Measurements from ENCODE around the gene HBG1.

Gene HBG1

DNA sequence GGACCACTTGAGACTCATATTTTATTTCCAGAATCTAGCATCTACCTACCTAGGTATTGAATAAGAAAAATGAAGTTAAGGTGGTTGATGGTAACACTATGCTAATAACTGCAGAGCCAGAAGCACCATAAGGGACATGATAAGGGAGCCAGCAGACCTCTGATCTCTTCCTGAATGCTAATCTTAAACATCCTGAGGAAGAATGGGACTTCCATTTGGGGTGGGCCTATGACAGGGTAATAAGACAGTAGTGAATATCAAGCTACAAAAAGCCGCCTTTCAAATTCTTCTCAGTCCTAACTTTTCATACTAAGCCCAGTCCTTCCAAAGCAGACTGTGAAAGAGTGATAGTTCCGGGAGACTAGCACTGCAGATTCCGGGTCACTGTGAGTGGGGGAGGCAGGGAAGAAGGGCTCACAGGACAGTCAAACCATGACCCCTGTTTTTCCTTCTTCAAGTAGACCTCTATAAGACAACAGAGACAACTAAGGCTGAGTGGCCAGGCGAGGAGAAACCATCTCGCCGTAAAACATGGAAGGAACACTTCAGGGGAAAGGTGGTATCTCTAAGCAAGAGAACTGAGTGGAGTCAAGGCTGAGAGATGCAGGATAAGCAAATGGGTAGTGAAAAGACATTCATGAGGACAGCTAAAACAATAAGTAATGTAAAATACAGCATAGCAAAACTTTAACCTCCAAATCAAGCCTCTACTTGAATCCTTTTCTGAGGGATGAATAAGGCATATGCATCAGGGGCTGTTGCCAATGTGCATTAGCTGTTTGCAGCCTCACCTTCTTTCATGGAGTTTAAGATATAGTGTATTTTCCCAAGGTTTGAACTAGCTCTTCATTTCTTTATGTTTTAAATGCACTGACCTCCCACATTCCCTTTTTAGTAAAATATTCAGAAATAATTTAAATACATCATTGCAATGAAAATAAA lies 24.8 kb downstream of the HBG1 start:
- DNase-seq, result no peak

DNA sequence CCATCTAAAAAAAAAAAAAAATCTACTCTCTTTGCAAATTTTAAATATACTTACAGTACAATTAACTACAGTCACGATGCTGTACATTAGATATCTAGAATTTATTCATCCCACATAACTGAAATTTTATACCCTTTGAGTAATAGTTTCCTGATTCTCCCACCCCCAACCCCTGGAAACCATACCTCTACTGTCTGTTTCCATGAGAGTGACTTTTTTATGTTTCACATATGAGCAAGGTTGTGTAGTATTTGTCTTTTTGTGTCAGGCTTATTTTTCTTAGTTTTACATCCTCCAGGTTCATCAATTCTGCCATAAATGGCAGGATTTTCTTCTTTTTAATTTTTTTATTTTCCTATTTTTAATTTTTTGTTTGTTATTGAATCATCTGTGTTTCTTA lies 26.0 kb downstream of the HBG1 start:
- no peak for DNase-seq

DNA sequence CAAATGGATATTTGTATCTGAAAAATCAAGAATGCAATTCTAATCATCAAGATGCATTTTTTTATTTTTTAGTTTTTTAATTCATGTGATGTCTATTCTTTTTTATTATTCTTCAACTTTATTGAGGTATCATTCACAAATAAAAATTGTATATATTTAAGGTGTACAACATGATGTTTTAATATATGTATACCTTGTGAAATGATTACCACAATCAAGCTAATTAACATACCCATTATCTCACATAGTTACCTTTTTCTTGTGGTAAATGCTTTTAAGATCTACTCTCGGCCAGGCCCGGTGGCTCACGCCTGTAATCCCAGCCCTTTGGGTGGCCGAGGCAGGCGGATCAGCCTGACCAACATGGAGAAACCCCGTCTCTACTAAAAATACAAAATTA lies 26.5 kb downstream of the HBG1 start:
- DNase-seq, result no peak

DNA sequence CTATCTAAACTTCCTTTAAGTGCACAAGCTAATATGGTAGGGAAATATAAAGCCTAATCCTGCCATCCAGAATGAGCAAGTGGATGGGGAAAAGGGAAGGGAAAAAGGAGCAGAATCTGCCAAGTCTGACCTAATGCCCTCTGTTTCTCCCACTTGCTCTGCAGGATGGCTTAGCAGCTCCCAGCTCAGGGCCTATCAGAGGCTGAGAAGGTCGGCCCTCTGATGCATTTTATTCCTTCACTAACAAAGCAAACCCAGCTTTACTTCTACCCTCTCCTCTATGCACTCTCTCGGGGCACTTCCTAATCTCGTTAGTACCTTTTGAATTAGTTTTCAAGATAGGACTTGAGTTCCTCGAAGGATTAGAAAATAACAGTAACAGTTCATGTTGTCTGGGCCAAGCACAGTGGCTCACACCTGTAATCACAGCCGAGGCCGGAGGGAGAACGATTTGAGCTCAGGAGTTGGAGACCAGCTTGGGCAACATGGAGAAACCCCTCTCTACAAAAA lies 39.2 kb downstream of the HBG1 start:
- no peak for DNase-seq

DNA sequence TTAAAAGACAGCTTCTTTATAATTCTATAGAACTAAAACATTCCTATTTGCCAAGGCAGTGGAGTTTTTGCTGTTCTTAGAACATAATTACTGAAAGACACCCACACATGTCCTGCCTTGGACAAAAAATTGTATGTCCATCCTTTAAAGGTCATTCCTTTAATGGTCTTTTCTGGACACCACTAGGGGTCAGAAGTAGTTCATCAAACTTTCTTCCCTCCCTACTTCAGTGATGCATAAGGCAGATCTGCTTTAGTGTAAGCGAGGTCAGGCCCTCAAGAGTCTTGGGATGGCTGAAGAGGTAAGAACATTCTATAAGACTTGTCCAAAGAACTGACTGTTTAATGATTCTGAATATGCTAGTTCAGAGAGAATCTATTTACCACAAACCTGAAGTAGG lies 44.9 kb downstream of the HBG1 start:
- DNase-seq, result peak; percentile 34 to 43

DNA sequence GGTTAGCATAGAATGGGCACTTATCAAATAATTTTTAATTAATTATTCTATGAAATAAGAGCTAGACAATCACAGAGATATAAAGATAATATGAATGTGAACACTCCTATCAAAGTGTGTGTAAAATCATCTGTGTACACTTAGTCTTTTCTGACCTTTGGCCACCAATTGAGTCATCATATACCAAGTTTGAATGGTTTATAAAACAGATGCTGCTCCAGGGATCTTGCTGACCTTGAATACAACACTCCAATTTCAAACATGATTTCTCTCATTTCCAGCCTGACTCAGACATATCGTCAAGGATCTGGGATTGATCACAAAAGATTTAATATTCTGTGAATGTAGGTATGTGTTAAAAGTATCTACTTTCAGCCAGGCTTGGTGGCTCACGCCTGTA lies 46.3 kb downstream of the HBG1 start:
- DNase-seq, result no peak

DNA sequence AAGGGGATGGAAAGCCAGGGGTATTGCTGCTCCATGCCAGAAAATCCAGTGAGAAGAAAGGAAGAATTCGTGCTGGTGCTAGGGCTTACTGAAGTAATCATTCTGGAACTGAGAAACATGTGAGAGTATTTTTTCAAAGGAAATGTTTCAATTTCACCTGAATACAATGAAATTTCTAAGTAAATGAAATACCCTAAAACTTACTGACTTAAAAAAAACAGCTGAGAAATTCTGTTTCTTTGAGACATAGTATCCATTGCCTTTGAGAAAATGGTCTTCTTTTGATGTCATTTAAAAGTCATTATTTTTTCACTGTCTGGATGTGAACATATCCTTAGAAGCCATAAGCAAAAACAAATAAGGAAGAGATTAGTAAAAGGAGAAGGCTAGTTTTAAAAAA lies 49.1 kb downstream of the HBG1 start, which contains the start of gene OR51V1:
OR51V1 (minus strand) TSS at position 101 of the 400 bp plus-strand sequence; CDS start at position 101, 0 bp downstream.
- no peak for DNase-seq

DNA sequence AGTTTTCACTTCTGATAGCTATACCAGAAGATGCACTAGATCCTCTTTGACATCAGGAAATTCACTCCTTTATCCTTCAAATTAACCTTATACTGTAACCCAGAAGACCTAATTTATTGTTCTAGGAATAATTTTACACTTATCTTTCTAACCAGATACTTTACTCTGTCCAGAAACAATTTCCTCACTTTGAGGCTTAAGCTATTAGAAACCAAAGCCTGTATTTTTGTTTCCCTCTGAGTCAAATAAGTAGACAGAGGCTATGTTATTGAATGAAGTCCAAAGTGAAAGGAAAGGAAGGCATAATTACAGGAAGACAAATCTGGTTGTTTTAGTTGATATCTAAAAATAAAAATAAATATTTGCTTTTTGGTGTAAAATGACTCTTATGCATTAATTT lies 51.4 kb downstream of the HBG1 start:
- no peak for DNase-seq

All from AML-193 (cell line).